AG09309 (cell line): ENCODE results near the gene ADCY3.
A peak's percentile ranks its signal among the peaks of the same experiment; 100 is the strongest.

ENCODE experiments used
- DNase-seq: peaks from one replicate; pipeline ENCODE4 v3.0.0-alpha.2; 2010; ENCODE audit warnings: low read depth
- H3K4me3 ChIP-seq: 2 replicates; pipeline ENCODE4 v1.5.1; 2011; ENCODE audit warnings: mild to moderate bottlenecking, low read depth, low read length, moderate library complexity; ENCODE audit not compliant: control insufficient read depth
- TF ChIP-seq, protein P1 (sequence below): IDR thresholded peaks from 2 replicates; pipeline ENCODE4 v1.5.1; 2011; ENCODE audit warnings: mild to moderate bottlenecking, low read depth, low read length, inconsistent platforms; ENCODE audit not compliant: insufficient read depth, control insufficient read depth; ENCODE audit errors: missing control alignments

The ADCY3 gene

DNA sequence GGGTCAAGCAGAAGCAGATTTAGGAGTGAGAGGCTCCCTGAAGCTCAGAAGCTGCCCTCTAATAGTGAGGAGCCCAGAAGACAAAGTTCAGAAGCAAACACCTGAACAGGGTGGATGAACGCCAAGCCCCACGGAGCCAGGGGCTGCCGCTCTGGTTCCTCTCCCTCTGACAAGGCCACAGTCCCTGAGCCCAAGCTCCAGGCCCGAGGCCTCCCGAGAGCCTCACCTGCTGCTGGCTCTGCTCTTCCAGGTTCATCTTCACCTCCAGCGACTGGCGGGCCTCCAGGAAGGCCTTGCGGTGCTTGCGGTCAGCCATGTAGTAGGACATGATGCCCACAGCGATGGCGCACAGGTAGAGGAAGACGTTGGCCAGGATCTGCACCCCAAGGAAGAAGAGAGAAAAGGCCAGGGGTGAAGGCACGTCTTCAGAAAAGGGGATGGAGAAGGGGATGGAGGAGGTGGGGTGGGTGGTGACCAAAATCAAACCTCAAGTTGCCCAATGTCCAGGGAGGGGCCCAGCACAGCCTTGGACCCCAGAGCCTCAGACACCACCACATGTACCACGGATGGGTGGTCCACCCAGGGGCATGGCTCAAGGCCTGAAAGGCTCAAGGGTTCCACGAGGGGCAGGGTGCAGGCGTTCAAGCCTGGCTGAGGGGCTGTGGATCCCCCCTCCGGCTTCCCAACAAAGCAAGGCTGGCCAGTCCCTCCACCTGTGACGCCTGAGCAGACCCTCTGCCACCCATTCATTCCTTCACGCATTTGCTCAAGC lies 47.5 kb downstream of the ADCY3 start:
- DNase-seq = no peak

DNA sequence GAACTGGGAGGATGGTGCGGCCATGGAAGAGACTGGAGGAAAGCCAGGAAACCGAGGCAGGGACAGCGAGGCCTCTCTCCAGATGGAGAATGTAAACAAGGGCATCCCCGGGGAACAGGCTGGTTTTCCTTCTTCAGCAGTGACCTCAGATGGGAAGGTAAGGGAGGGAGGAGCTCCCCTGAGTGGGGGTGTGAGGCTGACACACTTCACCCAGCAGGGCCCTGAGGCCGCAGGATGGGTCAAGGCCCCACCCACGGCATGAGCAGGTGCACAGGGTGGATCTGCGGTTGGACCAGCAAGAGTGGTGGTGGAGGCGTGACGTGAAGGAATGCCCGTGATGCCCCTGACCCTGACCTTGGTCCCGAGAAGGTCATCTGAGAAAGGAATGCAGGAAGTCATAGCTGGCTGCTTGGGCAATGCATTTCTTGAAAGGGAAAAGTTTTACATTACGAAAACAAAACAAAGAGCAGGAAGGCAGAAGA lies 48.1 kb downstream of the ADCY3 start:
- H3K4me3 ChIP-seq = no peak overlapping the region
- no peak for DNase-seq
- TF ChIP-seq, protein P1, sequence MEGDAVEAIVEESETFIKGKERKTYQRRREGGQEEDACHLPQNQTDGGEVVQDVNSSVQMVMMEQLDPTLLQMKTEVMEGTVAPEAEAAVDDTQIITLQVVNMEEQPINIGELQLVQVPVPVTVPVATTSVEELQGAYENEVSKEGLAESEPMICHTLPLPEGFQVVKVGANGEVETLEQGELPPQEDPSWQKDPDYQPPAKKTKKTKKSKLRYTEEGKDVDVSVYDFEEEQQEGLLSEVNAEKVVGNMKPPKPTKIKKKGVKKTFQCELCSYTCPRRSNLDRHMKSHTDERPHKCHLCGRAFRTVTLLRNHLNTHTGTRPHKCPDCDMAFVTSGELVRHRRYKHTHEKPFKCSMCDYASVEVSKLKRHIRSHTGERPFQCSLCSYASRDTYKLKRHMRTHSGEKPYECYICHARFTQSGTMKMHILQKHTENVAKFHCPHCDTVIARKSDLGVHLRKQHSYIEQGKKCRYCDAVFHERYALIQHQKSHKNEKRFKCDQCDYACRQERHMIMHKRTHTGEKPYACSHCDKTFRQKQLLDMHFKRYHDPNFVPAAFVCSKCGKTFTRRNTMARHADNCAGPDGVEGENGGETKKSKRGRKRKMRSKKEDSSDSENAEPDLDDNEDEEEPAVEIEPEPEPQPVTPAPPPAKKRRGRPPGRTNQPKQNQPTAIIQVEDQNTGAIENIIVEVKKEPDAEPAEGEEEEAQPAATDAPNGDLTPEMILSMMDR = no peak

More for the DNA sequence above, 47.5 kb downstream of the ADCY3 start:
- TF ChIP-seq, protein P1 = no peak
- no peak overlapping the region for H3K4me3 ChIP-seq

DNA sequence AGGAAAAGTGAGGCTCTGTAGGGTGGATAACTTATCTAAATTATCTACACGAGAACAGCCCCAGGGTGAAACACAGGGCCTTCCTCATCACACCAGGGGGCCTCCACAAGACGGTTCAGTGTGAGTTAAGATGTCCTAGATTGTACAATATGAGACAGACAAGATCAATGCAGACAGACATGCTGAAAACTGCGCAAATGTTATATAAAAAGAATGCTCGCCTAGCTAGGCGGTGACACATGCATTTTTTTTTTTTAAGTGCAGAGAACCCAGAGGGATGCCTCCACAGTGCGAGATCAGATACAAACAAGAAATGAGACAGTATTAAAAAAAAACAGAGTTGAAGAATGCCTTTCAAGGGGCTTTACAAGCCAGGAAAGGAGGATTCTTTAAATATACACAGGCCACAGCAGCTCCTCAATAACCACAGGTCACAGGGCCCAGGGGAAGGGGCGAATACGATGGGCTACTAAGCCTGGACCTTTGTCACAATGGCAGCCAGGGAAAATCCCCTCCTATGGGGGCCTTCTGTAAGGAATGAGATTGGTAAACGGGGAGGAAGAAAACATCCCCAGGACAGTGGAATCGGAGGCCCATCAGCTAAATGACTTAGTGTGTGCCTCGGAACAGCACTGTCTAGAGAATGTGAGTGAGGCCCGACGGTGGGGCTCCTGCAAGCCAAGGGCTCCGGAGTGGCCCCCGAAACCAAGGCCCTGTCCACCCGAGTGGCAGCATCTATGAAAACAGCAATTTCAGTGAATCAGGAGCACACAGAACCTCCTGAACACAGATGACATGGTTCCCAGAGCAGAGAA lies 48.9 kb downstream of the ADCY3 start:
- H3K4me3 ChIP-seq = no peak overlapping the region
- TF ChIP-seq, protein P1 = no peak
- DNase-seq = no peak

DNA sequence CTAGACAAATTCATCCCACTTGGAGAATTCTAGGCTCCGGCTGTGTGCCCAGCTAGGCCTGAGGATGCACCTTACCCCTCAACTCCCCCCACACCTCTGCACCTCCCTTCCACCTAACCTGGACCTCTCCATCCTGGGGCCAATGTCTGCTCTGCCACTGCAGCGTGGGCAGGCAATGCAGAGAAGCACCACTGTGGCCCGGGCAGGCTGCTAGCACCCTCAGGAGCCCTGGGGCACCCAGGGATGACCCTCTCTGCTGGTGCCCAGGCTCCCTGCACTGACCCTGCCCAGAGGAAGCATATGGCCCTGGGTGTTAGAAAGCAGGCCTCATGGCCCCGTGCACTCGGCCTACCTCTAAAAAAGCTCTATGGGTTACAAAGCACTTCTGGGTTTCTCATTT lies 49.6 kb downstream of the ADCY3 start:
- TF ChIP-seq, protein P1 = no peak
- no peak overlapping the region for H3K4me3 ChIP-seq
- DNase-seq = no peak

DNA sequence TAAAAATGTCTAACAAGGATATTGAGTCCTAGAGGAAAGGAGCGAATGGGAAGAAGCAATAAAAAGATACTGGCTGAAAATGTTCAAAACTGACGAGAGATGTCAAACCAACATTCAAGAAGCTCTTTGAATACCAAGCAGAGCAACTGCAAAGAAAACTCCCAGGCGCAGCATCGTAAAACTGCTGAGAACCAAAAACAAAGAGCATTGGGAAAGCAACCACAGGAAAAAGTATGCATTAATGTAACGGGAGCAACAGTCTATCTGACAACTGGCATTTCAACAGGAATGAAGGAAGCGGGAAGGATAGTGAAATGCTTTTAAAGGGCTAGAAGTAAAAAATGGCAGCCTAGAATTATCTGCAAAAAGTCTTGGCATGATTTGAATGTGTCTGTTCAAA lies 53.1 kb downstream of the ADCY3 start:
- DNase-seq = no peak
- TF ChIP-seq, protein P1 = no peak

DNA sequence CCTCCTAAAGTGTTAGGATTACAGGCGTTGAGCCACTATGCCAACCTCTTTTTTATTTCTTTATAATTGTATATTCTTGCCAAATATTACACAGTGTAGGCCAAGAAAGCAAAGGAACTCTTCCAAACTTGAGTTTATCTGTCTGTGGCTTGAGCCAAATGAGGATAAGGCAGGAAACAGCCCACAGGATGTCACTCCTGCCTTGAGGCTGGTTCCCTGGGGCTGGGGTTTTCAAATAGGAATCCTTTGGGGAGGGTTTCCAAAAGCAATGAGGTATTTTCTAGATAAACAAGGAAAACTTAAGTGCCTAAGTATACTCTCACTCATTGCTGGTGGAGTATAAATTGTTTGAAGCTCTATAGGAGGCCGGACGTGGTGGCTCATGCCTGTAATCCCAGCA lies 56.4 kb downstream of the ADCY3 start:
- DNase-seq = no peak
- H3K4me3 ChIP-seq = no peak overlapping the region
- TF ChIP-seq, protein P1 = peak; percentile 18

More for the DNA sequence above, 53.1 kb downstream of the ADCY3 start:
- H3K4me3 ChIP-seq = no peak overlapping the region
